ENCODE measurements around the gene HSD17B3.

HSD17B3 gene

DNA sequence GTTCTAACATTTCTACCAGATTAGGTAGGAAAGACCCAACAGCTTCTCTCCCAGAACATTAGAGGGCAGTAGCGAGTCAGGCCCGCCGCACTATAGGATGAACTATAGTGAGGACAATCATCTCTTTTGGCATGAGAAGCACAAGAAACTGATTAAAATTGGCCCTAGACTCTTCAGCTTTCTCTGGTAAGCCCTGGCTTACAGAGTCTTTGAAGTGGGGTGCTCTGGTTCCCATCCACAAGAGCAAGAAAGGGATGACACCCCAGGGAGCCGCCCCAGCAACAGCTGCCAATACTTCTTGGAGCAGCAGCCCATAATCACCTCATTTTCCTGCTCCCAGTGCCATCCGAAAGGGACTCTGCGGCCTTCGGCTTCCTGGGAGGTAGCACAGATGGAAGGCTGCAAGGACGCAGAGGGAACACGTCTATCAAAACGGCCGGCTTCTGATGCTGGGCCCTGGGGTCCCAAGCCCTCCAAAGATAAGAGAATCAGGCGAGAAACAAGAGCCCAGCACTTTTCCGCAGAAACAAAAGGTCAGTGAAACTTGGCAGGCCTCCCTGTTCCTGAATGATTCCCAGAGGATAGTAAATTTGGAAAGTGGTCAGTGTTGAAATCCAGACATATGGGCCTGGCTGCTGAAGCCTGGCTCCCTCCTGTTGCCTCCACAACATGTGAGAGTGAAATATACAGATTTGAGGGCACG is 69.3 kb downstream of the HSD17B3 start:
- WGBS (ENCODE audit: extremely low coverage, insufficient coverage, insufficient read length), result no CpG with 5 or more reads among the region's 14 CpGs
- no peak overlapping the region for H3K9ac ChIP-seq (ENCODE audit: low read length)

DNA sequence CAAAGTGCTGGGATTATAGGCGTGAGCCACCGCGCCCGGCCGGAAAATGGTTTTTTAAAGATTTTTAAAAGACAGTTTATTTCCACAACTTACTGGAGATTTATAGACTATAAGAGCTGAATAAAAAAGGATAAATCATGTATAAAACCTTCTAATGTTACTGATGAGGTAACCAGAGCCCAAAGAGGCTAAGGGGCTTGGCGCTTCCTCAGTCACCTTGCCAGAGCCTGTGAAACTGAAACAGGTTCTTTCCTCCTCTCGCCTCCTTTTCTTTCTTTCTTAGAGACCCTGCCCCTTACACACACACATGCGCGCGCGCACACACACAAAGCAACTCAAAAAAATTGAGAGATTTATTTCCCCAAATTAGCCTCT is 69.8 kb downstream of the HSD17B3 start:
- no peaks in the 10 kb centered on the region for H3K4me1 ChIP-seq (ENCODE audit: control insufficient read depth in 1 of 2, insufficient read depth in 2 of 2, low read length in 2 of 2)
- H3K4ac ChIP-seq (ENCODE audit: low read depth, low read length), result no peak overlapping the region
- no peak overlapping the region for H3K4me3 ChIP-seq (ENCODE audit: low read depth, low read length)
- no peak overlapping the region for H3K9ac ChIP-seq (ENCODE audit: low read length)
- H3K9me3 ChIP-seq (ENCODE audit: insufficient read depth, low read depth, low read length), result peaks cover 1% of the 10 kb centered on the region
- no peaks in the 10 kb centered on the region for H3K79me2 ChIP-seq (ENCODE audit: control insufficient read depth, insufficient read depth, low read length, poor library complexity)
- no peak overlapping the region for H4K8ac ChIP-seq (ENCODE audit: low read depth, low read length)
- no peak overlapping the region for H2BK120ac ChIP-seq (ENCODE audit: insufficient read depth, low read length, poor library complexity)
- H2AK5ac ChIP-seq (ENCODE audit: low read length), result no peak overlapping the region
- H3K4me2 ChIP-seq (ENCODE audit: low read length), result no peak overlapping the region
- H4K12ac ChIP-seq (ENCODE audit: low read depth, low read length), result no peak overlapping the region
- no peak overlapping the region for H4K91ac ChIP-seq (ENCODE audit: low read depth, low read length)
- no peak overlapping the region for H2AFZ ChIP-seq (ENCODE audit: insufficient read depth, low read length, poor library complexity)
- H3K14ac ChIP-seq (ENCODE audit: low read length), result no peak overlapping the region
- WGBS (ENCODE audit: extremely low coverage, insufficient coverage, insufficient read length), result no CpG with 5 or more reads among the region's 11 CpGs
- H3K23ac ChIP-seq (ENCODE audit: low read length), result no peak overlapping the region
- no peaks in the 10 kb centered on the region for H3K79me1 ChIP-seq (ENCODE audit: low read length)
- no peak overlapping the region for H2BK5ac ChIP-seq (ENCODE audit: low read depth, low read length, poor library complexity)
- H2BK12ac ChIP-seq (ENCODE audit: low read length), result no peak overlapping the region
- no peak overlapping the region for H3K18ac ChIP-seq (ENCODE audit: low read length)
- no peaks in the 10 kb centered on the region for H3K27me3 ChIP-seq (ENCODE audit: insufficient read depth, low read length)
- H3K27ac ChIP-seq (ENCODE audit: low read depth, low read length), result no peak overlapping the region
- no peak for DNase-seq
- no peaks in the 10 kb centered on the region for H3K36me3 ChIP-seq (ENCODE audit: control insufficient read depth in 1 of 2, insufficient read depth in 2 of 2, low read length in 2 of 2)

More for the DNA sequence above, 69.3 kb downstream of the HSD17B3 start:
- no peaks in the 10 kb centered on the region for H3K4me1 ChIP-seq (ENCODE audit: control insufficient read depth in 1 of 2, insufficient read depth in 2 of 2, low read length in 2 of 2)
- peak overlapping the region; percentile 28 for H2BK12ac ChIP-seq (ENCODE audit: low read length)
- no peak overlapping the region for H2AK5ac ChIP-seq (ENCODE audit: low read length)
- H2AFZ ChIP-seq (ENCODE audit: insufficient read depth, low read length, poor library complexity), result no peak overlapping the region
- no peak overlapping the region for H3K27ac ChIP-seq (ENCODE audit: low read depth, low read length)
- H3K23ac ChIP-seq (ENCODE audit: low read length), result no peak overlapping the region
- H3K36me3 ChIP-seq (ENCODE audit: control insufficient read depth in 1 of 2, insufficient read depth in 2 of 2, low read length in 2 of 2), result no peaks in the 10 kb centered on the region
- H3K79me1 ChIP-seq (ENCODE audit: low read length), result no peaks in the 10 kb centered on the region
- no peak overlapping the region for H3K4me2 ChIP-seq (ENCODE audit: low read length)
- H3K4me3 ChIP-seq (ENCODE audit: low read depth, low read length), result no peak overlapping the region
- H4K8ac ChIP-seq (ENCODE audit: low read depth, low read length), result peak overlapping the region; percentile 8
- no peak overlapping the region for H3K4ac ChIP-seq (ENCODE audit: low read depth, low read length)
- H4K12ac ChIP-seq (ENCODE audit: low read depth, low read length), result no peak overlapping the region
- H4K91ac ChIP-seq (ENCODE audit: low read depth, low read length), result no peak overlapping the region
- no peaks in the 10 kb centered on the region for H3K27me3 ChIP-seq (ENCODE audit: insufficient read depth, low read length)
- H3K18ac ChIP-seq (ENCODE audit: low read length), result no peak overlapping the region
- H2BK5ac ChIP-seq (ENCODE audit: low read depth, low read length, poor library complexity), result no peak overlapping the region
- no peaks in the 10 kb centered on the region for H3K79me2 ChIP-seq (ENCODE audit: control insufficient read depth, insufficient read depth, low read length, poor library complexity)
- H3K9me3 ChIP-seq (ENCODE audit: insufficient read depth, low read depth, low read length), result peaks cover 1% of the 10 kb centered on the region
- peak overlapping the region; percentile 19 for H2BK120ac ChIP-seq (ENCODE audit: insufficient read depth, low read length, poor library complexity)
- H3K14ac ChIP-seq (ENCODE audit: low read length), result no peak overlapping the region
- peak in 1 of 2 donors; percentile 77 for DNase-seq

DNA sequence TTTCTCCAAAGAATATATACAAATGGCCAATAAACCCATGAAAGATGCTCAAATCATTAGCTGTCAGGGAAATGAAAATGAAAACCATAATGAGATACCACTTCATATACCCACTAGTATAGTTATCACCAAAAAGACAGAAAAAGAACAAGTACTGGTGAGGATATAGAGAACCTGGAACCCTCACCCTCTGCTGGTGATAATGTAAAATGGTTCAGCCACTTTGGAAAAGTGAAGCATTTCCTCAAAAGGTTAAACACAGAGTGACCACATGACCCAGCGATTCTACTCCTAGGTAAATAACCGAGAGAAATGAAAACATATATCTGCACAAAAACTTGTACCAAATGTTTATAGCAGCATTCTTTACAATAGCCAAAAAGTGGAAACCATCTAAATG is 72.0 kb downstream of the HSD17B3 start:
- H3K36me3 ChIP-seq (ENCODE audit: control insufficient read depth in 1 of 2, insufficient read depth in 2 of 2, low read length in 2 of 2), result no peaks in the 10 kb centered on the region
- no peak overlapping the region for H3K9ac ChIP-seq (ENCODE audit: low read length)
- no peak overlapping the region for H3K18ac ChIP-seq (ENCODE audit: low read length)
- no peak overlapping the region for H4K91ac ChIP-seq (ENCODE audit: low read depth, low read length)
- H3K9me3 ChIP-seq (ENCODE audit: insufficient read depth, low read depth, low read length), result peaks cover 1% of the 10 kb centered on the region
- no peaks in the 10 kb centered on the region for H3K79me1 ChIP-seq (ENCODE audit: low read length)
- no peak overlapping the region for H3K4me2 ChIP-seq (ENCODE audit: low read length)
- H2BK12ac ChIP-seq (ENCODE audit: low read length), result no peak overlapping the region
- no peak overlapping the region for H3K4me3 ChIP-seq (ENCODE audit: low read depth, low read length)
- no peaks in the 10 kb centered on the region for H3K27me3 ChIP-seq (ENCODE audit: insufficient read depth, low read length)
- H2AK5ac ChIP-seq (ENCODE audit: low read length), result no peak overlapping the region
- no peak overlapping the region for H4K8ac ChIP-seq (ENCODE audit: low read depth, low read length)
- no peak overlapping the region for H3K14ac ChIP-seq (ENCODE audit: low read length)
- no peak overlapping the region for H2AFZ ChIP-seq (ENCODE audit: insufficient read depth, low read length, poor library complexity)
- no peaks in the 10 kb centered on the region for H3K4me1 ChIP-seq (ENCODE audit: control insufficient read depth in 1 of 2, insufficient read depth in 2 of 2, low read length in 2 of 2)
- H2BK5ac ChIP-seq (ENCODE audit: low read depth, low read length, poor library complexity), result no peak overlapping the region
- H3K4ac ChIP-seq (ENCODE audit: low read depth, low read length), result no peak overlapping the region
- no peak overlapping the region for H3K23ac ChIP-seq (ENCODE audit: low read length)
- H3K27ac ChIP-seq (ENCODE audit: low read depth, low read length), result no peak overlapping the region
- H3K79me2 ChIP-seq (ENCODE audit: control insufficient read depth, insufficient read depth, low read length, poor library complexity), result no peaks in the 10 kb centered on the region
- H2BK120ac ChIP-seq (ENCODE audit: insufficient read depth, low read length, poor library complexity), result no peak overlapping the region
- DNase-seq, result no peak
- H4K12ac ChIP-seq (ENCODE audit: low read depth, low read length), result no peak overlapping the region
- no CpG with 5 or more reads among the region's 2 CpGs for WGBS (ENCODE audit: extremely low coverage, insufficient coverage, insufficient read length)

DNA sequence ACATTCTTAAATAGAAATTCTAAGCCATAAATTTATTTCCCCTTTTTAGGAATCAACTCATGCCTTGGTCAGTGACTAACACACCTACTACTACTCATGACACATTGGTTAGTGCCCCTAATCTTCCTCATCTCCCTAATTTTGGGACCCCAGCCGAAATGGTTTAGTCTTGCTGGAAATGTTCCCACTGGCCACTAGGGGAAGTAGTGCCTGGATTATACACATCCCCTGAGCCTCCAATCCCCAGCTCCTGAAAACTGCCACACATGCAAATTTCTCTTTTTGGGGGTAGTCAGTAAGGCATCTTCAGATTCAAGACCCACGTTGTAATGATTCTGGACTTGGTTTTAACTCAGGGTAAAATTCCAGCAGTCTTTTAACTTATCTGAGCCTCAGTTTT is 79.8 kb downstream of the HSD17B3 start:
- Histone ChIP-seq H2BK12ac (ENCODE audit: low read length) (no peak overlapping the region), H4K8ac (ENCODE audit: low read depth, low read length) (no peak overlapping the region), H3K9me3 (ENCODE audit: insufficient read depth, low read depth, low read length) (no peaks in the 10 kb centered on the region), H3K4me1 (ENCODE audit: control insufficient read depth in 1 of 2, insufficient read depth in 2 of 2, low read length in 2 of 2) (peaks cover 4 to 9% of the 10 kb centered on the region in 2 experiments), H3K4ac (ENCODE audit: low read depth, low read length) (no peak overlapping the region), H3K23ac (ENCODE audit: low read length) (no peak overlapping the region), H3K9ac (ENCODE audit: low read length) (no peak overlapping the region), H3K27ac (ENCODE audit: low read depth, low read length) (no peak overlapping the region), H2BK120ac (ENCODE audit: insufficient read depth, low read length, poor library complexity) (no peak overlapping the region), H3K79me1 (ENCODE audit: low read length) (peaks cover 6% of the 10 kb centered on the region), H2BK5ac (ENCODE audit: low read depth, low read length, poor library complexity) (no peak overlapping the region), H3K4me3 (ENCODE audit: low read depth, low read length) (no peak overlapping the region), H3K79me2 (ENCODE audit: control insufficient read depth, insufficient read depth, low read length, poor library complexity) (no peaks in the 10 kb centered on the region), H3K14ac (ENCODE audit: low read length) (no peak overlapping the region), H3K18ac (ENCODE audit: low read length) (no peak overlapping the region), H3K36me3 (ENCODE audit: control insufficient read depth in 1 of 2, insufficient read depth in 2 of 2, low read length in 2 of 2) (no peaks in the 10 kb centered on the region), H4K91ac (ENCODE audit: low read depth, low read length) (no peak overlapping the region), H3K4me2 (ENCODE audit: low read length) (no peak overlapping the region), H3K27me3 (ENCODE audit: insufficient read depth, low read length) (no peaks in the 10 kb centered on the region), H4K12ac (ENCODE audit: low read depth, low read length) (no peak overlapping the region), H2AFZ (ENCODE audit: insufficient read depth, low read length, poor library complexity) (no peak overlapping the region), H2AK5ac (ENCODE audit: low read length) (no peak overlapping the region)
- peak in 1 of 2 donors; percentile 24 for DNase-seq
- no CpG with 5 or more reads among the region's 2 CpGs for WGBS (ENCODE audit: extremely low coverage, insufficient coverage, insufficient read length)

All from trophoblast cell (in vitro differentiated cells and primary cell).